Left ventricle myocardium superior (tissue), 1 donor: ENCODE data around the gene LIN37. TPM values are rescaled to one million over a fixed set of nuclear protein-coding genes. Genes with fewer than 3 reads are reported as not detected.

Experiments used
- ATAC-seq: fragments of 200-7000 bp; cut with Tn5 transposase; one replicate; pipeline ENCODE4 v1.9.1; 2020; ENCODE audit warnings: mild to moderate bottlenecking, moderate library complexity
- DNase-seq: peaks from one replicate; pipeline ENCODE4 v3.0.0-alpha.2; 2020
- intact Hi-C: fragments of 100-400 bp; cut with micrococcal nuclease; formaldehyde crosslinking; loops from one replicate; pipeline ENCODE4 v1.11.0; 2022
- total RNA-seq: library from RNA; stranded (reverse); fragmentation: NEBNext Ultra II Directional; extraction: Animal tissue kit (Norgen Biotek cat#: 25700); gene quantifications from one replicate; pipeline ENCODE4 v1.2.1, GENCODE V29; 2021
- donor health status: DM: no; HTN: yes; CAD: no; lungs with severe emphysema.

Gene LIN37
- total RNA-seq, 1 donor from 2014 or later, result 8.3 TPM

GRCh38 chr19:35796645-35797542 lies 48.5 kb downstream of the LIN37 start:
- ATAC-seq (no peak), DNase-seq (no peak)
- intact Hi-C loops, result no loop called here

- no peak for ATAC-seq
- intact Hi-C loops, result no loop called here
- no peak for DNase-seq
These were observed 49.3 kb downstream of the LIN37 start for GRCh38 chr19:35797663-35798062.

GRCh38 chr19:35801828-35802227 lies 53.5 kb downstream of the LIN37 start:
- intact Hi-C loops, result no loop called here
- DNase-seq (no peak), ATAC-seq (no peak)

Other genes starting within 250 kb of the LIN37 start
- gene DMKN, start 234.9 kb upstream of the LIN37 start, total RNA-seq, result 16.1 TPM
- gene SBSN, start 220.3 kb upstream of the LIN37 start, total RNA-seq, result not detected
- gene GAPDHS, start 215.1 kb upstream of the LIN37 start, total RNA-seq, result not detected
- gene TMEM147, start 202.9 kb upstream of the LIN37 start, total RNA-seq, result 84.4 TPM
- not detected for gene ATP4A, start 184.9 kb upstream of the LIN37 start, total RNA-seq
- gene PMIS2, start 162.4 kb upstream of the LIN37 start, total RNA-seq, result not detected
- gene HAUS5, start 135.8 kb upstream of the LIN37 start, total RNA-seq, result 3.9 TPM
- 51.0 TPM for gene RBM42, start 119.5 kb upstream of the LIN37 start, total RNA-seq
- gene ETV2, start 106.8 kb upstream of the LIN37 start, total RNA-seq, result 0.27 TPM
- 1,553 TPM for gene COX6B1, start 100.3 kb upstream of the LIN37 start, total RNA-seq
- gene UPK1A, start 82.1 kb upstream of the LIN37 start, total RNA-seq, result not detected
- gene ZBTB32, start 44.0 kb upstream of the LIN37 start, total RNA-seq, result not detected
- gene KMT2B, start 30.6 kb upstream of the LIN37 start, total RNA-seq, result 15.8 TPM
- 3.2 TPM for gene IGFLR1, start 6.1 kb upstream of the LIN37 start, total RNA-seq
- 18.4 TPM for gene U2AF1L4, start 3.2 kb upstream of the LIN37 start, total RNA-seq
- 41.3 TPM for gene PSENEN, start 2.9 kb upstream of the LIN37 start, total RNA-seq
- 676 TPM for gene HSPB6, start 8.5 kb downstream of the LIN37 start, total RNA-seq
- gene PROSER3, start 9.6 kb downstream of the LIN37 start, total RNA-seq, result 5.2 TPM
- 4.2 TPM for gene ARHGAP33, start 27.0 kb downstream of the LIN37 start, total RNA-seq
- not detected for gene PRODH2, start 64.3 kb downstream of the LIN37 start, total RNA-seq
- gene NPHS1, start 103.9 kb downstream of the LIN37 start, total RNA-seq, result not detected
- gene KIRREL2, start 108.3 kb downstream of the LIN37 start, total RNA-seq, result 0.12 TPM
- 25.7 TPM for gene APLP1, start 120.0 kb downstream of the LIN37 start, total RNA-seq
- 3.8 TPM for gene NFKBID, start 152.0 kb downstream of the LIN37 start, total RNA-seq
- 7.1 TPM for gene HCST, start 154.0 kb downstream of the LIN37 start, total RNA-seq
- gene TYROBP, start 159.7 kb downstream of the LIN37 start, total RNA-seq, result 28.5 TPM
- gene LRFN3, start 187.8 kb downstream of the LIN37 start, total RNA-seq, result 7.5 TPM
- 9.4 TPM for gene SDHAF1, start 246.6 kb downstream of the LIN37 start, total RNA-seq